Measurements from ENCODE around the gene NAA30. TPM values are rescaled to one million over a fixed set of nuclear protein-coding genes. Genes with fewer than 3 reads are reported as not detected.
"Not testable (repeated sequence)": the region's sequence is repeated elsewhere in the genome, so short reads cannot be mapped to it uniquely, and the experiment has no call there.

Gene NAA30
- polyA plus RNA-seq (2013, experiment 1 of 2), result 15.0 TPM
- polyA plus RNA-seq (2013, experiment 2 of 2), result 17.0 TPM

GRCh38 chr14:57390037-57390805, at the start of gene NAA30:
Gene NAA30 (plus strand): TSS chr14:57390586. CDS start chr14:57390958, 372 bp downstream.
- 1% methylated on average over 31 to 45 of the region's 62 CpGs for WGBS, 2 experiments (ENCODE audit: insufficient coverage in 2 of 2)
- Histone ChIP-seq H3K36me3 (ENCODE audit: control insufficient read depth, insufficient read depth, low read length) (peaks cover 17% of the 10 kb centered on the region), H3K27ac (ENCODE audit: low read depth, low read length, severe bottlenecking) (peak within 1 kb of the TSS; percentile 44), H3K4me3 (ENCODE audit: extremely low read depth, insufficient read depth, low read length, poor library complexity, severe bottlenecking) (peak within 1 kb of the TSS; percentile 75), H3K4me1 (ENCODE audit: control insufficient read depth, insufficient read depth, low read length, poor library complexity, severe bottlenecking) (peaks cover 5% of the 10 kb centered on the region), H3K9me3 (ENCODE audit: control insufficient read depth, low read length) (no peaks in the 10 kb centered on the region)

- not testable (repeated sequence) for H3K36me3 ChIP-seq (ENCODE audit: control insufficient read depth, insufficient read depth, low read length); H3K4me1 ChIP-seq (ENCODE audit: control insufficient read depth, insufficient read depth, low read length, poor library complexity, severe bottlenecking); H3K4me3 ChIP-seq (ENCODE audit: extremely low read depth, insufficient read depth, low read length, poor library complexity, severe bottlenecking); H3K27ac ChIP-seq (ENCODE audit: low read depth, low read length, severe bottlenecking); H3K9me3 ChIP-seq (ENCODE audit: control insufficient read depth, low read length)
- WGBS, 2 experiments (ENCODE audit: insufficient coverage in 2 of 2), result 60 to 72% methylated on average over 14 to 19 of the region's 34 CpGs
These were observed 46.7 kb upstream of the NAA30 start for GRCh38 chr14:57343545-57344297.

GRCh38 chr14:57345106-57345505, 45.3 kb upstream of the NAA30 start:
- WGBS, 2 experiments (ENCODE audit: insufficient coverage in 2 of 2), result 90 to 92% methylated on average over 7 to 8 of the region's 9 CpGs
- no peak overlapping the region for H3K27ac ChIP-seq (ENCODE audit: low read depth, low read length, severe bottlenecking)
- H3K4me1 ChIP-seq (ENCODE audit: control insufficient read depth, insufficient read depth, low read length, poor library complexity, severe bottlenecking), result peaks cover 4% of the 10 kb centered on the region
- peaks cover 4% of the 10 kb centered on the region for H3K9me3 ChIP-seq (ENCODE audit: control insufficient read depth, low read length)
- no peak overlapping the region for H3K4me3 ChIP-seq (ENCODE audit: extremely low read depth, insufficient read depth, low read length, poor library complexity, severe bottlenecking)
- no peaks in the 10 kb centered on the region for H3K36me3 ChIP-seq (ENCODE audit: control insufficient read depth, insufficient read depth, low read length)

GRCh38 chr14:57346741-57347140, 43.6 kb upstream of the NAA30 start:
- Histone ChIP-seq H3K4me1 (ENCODE audit: control insufficient read depth, insufficient read depth, low read length, poor library complexity, severe bottlenecking) (peaks cover 7% of the 10 kb centered on the region), H3K27ac (ENCODE audit: low read depth, low read length, severe bottlenecking) (no peak overlapping the region), H3K4me3 (ENCODE audit: extremely low read depth, insufficient read depth, low read length, poor library complexity, severe bottlenecking) (no peak overlapping the region), H3K36me3 (ENCODE audit: control insufficient read depth, insufficient read depth, low read length) (no peaks in the 10 kb centered on the region), H3K9me3 (ENCODE audit: control insufficient read depth, low read length) (peaks cover 4% of the 10 kb centered on the region)
- no CpG with 5 or more reads among the region's 2 CpGs for WGBS, 2 experiments (ENCODE audit: insufficient coverage in 2 of 2)

GRCh38 chr14:57352396-57353170, 37.8 kb upstream of the NAA30 start:
- Histone ChIP-seq H3K9me3 (ENCODE audit: control insufficient read depth, low read length) (peaks cover 4% of the 10 kb centered on the region), H3K36me3 (ENCODE audit: control insufficient read depth, insufficient read depth, low read length) (no peaks in the 10 kb centered on the region), H3K4me1 (ENCODE audit: control insufficient read depth, insufficient read depth, low read length, poor library complexity, severe bottlenecking) (peaks cover 12% of the 10 kb centered on the region), H3K27ac (ENCODE audit: low read depth, low read length, severe bottlenecking) (no peak overlapping the region), H3K4me3 (ENCODE audit: extremely low read depth, insufficient read depth, low read length, poor library complexity, severe bottlenecking) (no peak overlapping the region)
- WGBS, 2 experiments (ENCODE audit: insufficient coverage in 2 of 2), result 88 to 96% methylated on average over 7 to 8 of the region's 9 CpGs

- no peak overlapping the region for H3K27ac ChIP-seq (ENCODE audit: low read depth, low read length, severe bottlenecking)
- no peaks in the 10 kb centered on the region for H3K9me3 ChIP-seq (ENCODE audit: control insufficient read depth, low read length)
- no peaks in the 10 kb centered on the region for H3K36me3 ChIP-seq (ENCODE audit: control insufficient read depth, insufficient read depth, low read length)
- WGBS, 2 experiments (ENCODE audit: insufficient coverage in 2 of 2), result 46 to 50% methylated on average over 1 of the region's 3 CpGs
- H3K4me1 ChIP-seq (ENCODE audit: control insufficient read depth, insufficient read depth, low read length, poor library complexity, severe bottlenecking), result peaks cover 8% of the 10 kb centered on the region
- H3K4me3 ChIP-seq (ENCODE audit: extremely low read depth, insufficient read depth, low read length, poor library complexity, severe bottlenecking), result no peak overlapping the region
These were observed 35.1 kb upstream of the NAA30 start for GRCh38 chr14:57355081-57355800.

- no peaks in the 10 kb centered on the region for H3K9me3 ChIP-seq (ENCODE audit: control insufficient read depth, low read length)
- H3K27ac ChIP-seq (ENCODE audit: low read depth, low read length, severe bottlenecking), result peak overlapping the region; percentile 99
- H3K4me3 ChIP-seq (ENCODE audit: extremely low read depth, insufficient read depth, low read length, poor library complexity, severe bottlenecking), result no peak overlapping the region
- peaks cover 42% of the 10 kb centered on the region for H3K4me1 ChIP-seq (ENCODE audit: control insufficient read depth, insufficient read depth, low read length, poor library complexity, severe bottlenecking)
- no peaks in the 10 kb centered on the region for H3K36me3 ChIP-seq (ENCODE audit: control insufficient read depth, insufficient read depth, low read length)
These were observed 28.0 kb upstream of the NAA30 start for GRCh38 chr14:57362361-57362760.

GRCh38 chr14:57364659-57365450, 25.5 kb upstream of the NAA30 start:
- 66 to 71% methylated on average over 17 to 18 of the region's 19 CpGs for WGBS, 2 experiments (ENCODE audit: insufficient coverage in 2 of 2)
- no peak overlapping the region for H3K4me3 ChIP-seq (ENCODE audit: extremely low read depth, insufficient read depth, low read length, poor library complexity, severe bottlenecking)
- H3K27ac ChIP-seq (ENCODE audit: low read depth, low read length, severe bottlenecking), result no peak overlapping the region
- no peaks in the 10 kb centered on the region for H3K36me3 ChIP-seq (ENCODE audit: control insufficient read depth, insufficient read depth, low read length)
- H3K9me3 ChIP-seq (ENCODE audit: control insufficient read depth, low read length), result no peaks in the 10 kb centered on the region
- peaks cover 42% of the 10 kb centered on the region for H3K4me1 ChIP-seq (ENCODE audit: control insufficient read depth, insufficient read depth, low read length, poor library complexity, severe bottlenecking)

GRCh38 chr14:57370187-57370586, 20.2 kb upstream of the NAA30 start:
- H3K4me3 ChIP-seq (ENCODE audit: extremely low read depth, insufficient read depth, low read length, poor library complexity, severe bottlenecking); H3K4me1 ChIP-seq (ENCODE audit: control insufficient read depth, insufficient read depth, low read length, poor library complexity, severe bottlenecking); H3K9me3 ChIP-seq (ENCODE audit: control insufficient read depth, low read length); H3K27ac ChIP-seq (ENCODE audit: low read depth, low read length, severe bottlenecking); H3K36me3 ChIP-seq (ENCODE audit: control insufficient read depth, insufficient read depth, low read length): not testable (repeated sequence)
- WGBS, 2 experiments (ENCODE audit: insufficient coverage in 2 of 2), result 83 to 100% methylated on average over 1 of the region's 5 CpGs
